DOHH2 (cell line): Measurements from ENCODE around the gene YWHAQ.

Source experiments
- H3F3A ChIP-seq: fragments of 200-600 bp; sonication (generic), shearing (Covaris generic); 2 replicates; pipeline ENCODE4 v1.6.0; 2016; ENCODE audit warnings: antibody characterized with exemption, mild to moderate bottlenecking; ENCODE audit not compliant: control insufficient read depth, insufficient read depth
- H3K27ac ChIP-seq: fragments of 200-600 bp; sonication (generic); 2 replicates; pipeline ENCODE4 v1.5.1; 2014; ENCODE audit warnings: low read depth, mild to moderate bottlenecking, low read length, moderate library complexity
- H3K27me3 ChIP-seq: fragments of 200-600 bp; sonication (generic); 2 replicates; pipeline ENCODE4 v1.6.1; 2014; ENCODE audit warnings: mild to moderate bottlenecking, low read length, mixed read lengths; ENCODE audit not compliant: control insufficient read depth
- H3K36me3 ChIP-seq: fragments of 200-600 bp; sonication (generic); 2 replicates; pipeline ENCODE4 v1.6.1; 2014; ENCODE audit warnings: mild to moderate bottlenecking, low read length, moderate library complexity, mixed read lengths; ENCODE audit not compliant: control insufficient read depth
- H3K4me1 ChIP-seq: fragments of 200-600 bp; sonication (generic); 2 replicates; pipeline ENCODE4 v1.6.1; 2014; ENCODE audit warnings: mild to moderate bottlenecking, low read length, mixed read lengths; ENCODE audit not compliant: control insufficient read depth
- H3K4me2 ChIP-seq: fragments of 200-600 bp; sonication (generic); 2 replicates; pipeline ENCODE4 v1.6.0; 2014; ENCODE audit warnings: mild to moderate bottlenecking, low read length, moderate library complexity
- H3K4me3 ChIP-seq: fragments of 200-600 bp; sonication (generic); 2 replicates; pipeline ENCODE4 v1.5.1; 2014; ENCODE audit warnings: mild to moderate bottlenecking, low read length, mixed read lengths
- H3K79me2 ChIP-seq: fragments of 200-600 bp; sonication (generic); 2 replicates; pipeline ENCODE4 v1.6.1; 2014; ENCODE audit warnings: mild to moderate bottlenecking, low read length, mixed read lengths; ENCODE audit not compliant: control insufficient read depth
- H3K9me2 ChIP-seq: fragments of 200-600 bp; sonication (generic); replicated peaks from 2 replicates; pipeline ENCODE4 v1.6.1; 2014; ENCODE audit warnings: mild to moderate bottlenecking, low read length, mixed read lengths; ENCODE audit not compliant: control insufficient read depth
- H3K9me3 ChIP-seq: fragments of 200-600 bp; sonication (generic); 2 replicates; pipeline ENCODE4 v1.6.1; 2014; ENCODE audit warnings: antibody characterized with exemption, low read length, mixed read lengths; ENCODE audit not compliant: control insufficient read depth, insufficient read depth
- H4K20me1 ChIP-seq: fragments of 200-600 bp; sonication (generic); 2 replicates; pipeline ENCODE4 v1.6.0; 2014; ENCODE audit warnings: low read depth, mild to moderate bottlenecking, antibody characterized with exemption, low read length, moderate library complexity; ENCODE audit not compliant: control insufficient read depth, insufficient read depth
- EZH2phosphoT487 ChIP-seq: fragments of 200-600 bp; sonication (generic); IDR thresholded peaks from 2 replicates; pipeline ENCODE4 v1.6.1; 2017; ENCODE audit warnings: borderline replicate concordance, mild to moderate bottlenecking, antibody characterized with exemption, low read length, moderate library complexity, mixed read lengths
- TF ChIP-seq, protein P1 (sequence below): fragments of 200-600 bp; sonication (generic); IDR thresholded peaks from one replicate; pipeline ENCODE4 v1.5.1; 2014; ENCODE audit warnings: antibody characterized with exemption, mild to moderate bottlenecking, low read depth, low read length; ENCODE audit not compliant: poor library complexity, severe bottlenecking

Gene YWHAQ

DNA sequence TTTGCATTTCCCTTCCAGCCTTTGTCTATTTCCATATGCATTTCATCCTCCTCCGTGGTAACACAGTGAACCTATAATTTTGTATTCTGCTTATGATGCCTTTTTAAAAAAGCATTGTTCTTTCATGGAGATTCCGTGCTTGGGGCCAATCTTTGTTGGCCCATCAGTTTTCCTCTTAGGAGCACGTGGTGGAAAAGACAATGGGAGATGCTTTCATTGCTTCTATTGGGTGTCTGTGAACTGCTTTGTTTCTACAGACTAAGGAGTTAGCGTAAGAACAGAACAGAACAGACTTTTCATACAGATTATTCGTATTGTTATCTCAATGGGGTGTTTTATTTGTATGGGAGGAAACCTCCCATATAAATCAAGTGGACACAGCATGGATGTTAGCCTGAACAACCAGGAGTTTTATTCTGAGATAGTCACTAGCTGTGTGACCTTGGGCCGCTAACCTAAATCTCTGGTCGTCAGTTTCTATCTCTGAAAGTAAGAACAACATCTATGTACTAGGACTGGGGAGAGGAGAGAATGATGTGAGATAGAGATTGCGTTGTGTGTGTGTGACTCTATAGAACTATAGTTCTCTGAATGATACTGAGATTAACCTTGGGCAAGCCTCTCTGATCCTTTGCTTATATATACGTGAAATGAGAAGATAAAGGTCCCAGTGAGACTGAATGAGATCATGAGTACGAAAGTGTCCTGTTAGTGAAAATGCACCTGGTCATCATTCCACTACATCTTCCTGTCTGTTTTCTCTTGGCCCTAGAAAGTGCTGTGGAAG lies 22.9 kb upstream of the YWHAQ start:
- Histone ChIP-seq H3K27me3 (peaks cover 70% of the 10 kb centered on the region), H3K9me2 (no peaks in the 10 kb centered on the region), H3K4me1 (peaks cover 4% of the 10 kb centered on the region), H3K4me2 (no peak overlapping the region), H3K9me3 (no peaks in the 10 kb centered on the region; the same call in 1 of the 2 replicates), H3K36me3 (no peaks in the 10 kb centered on the region), H4K20me1 (no peaks in the 10 kb centered on the region), H3K4me3 (no peak overlapping the region), H3K79me2 (no peaks in the 10 kb centered on the region), H3F3A (no peaks in the 10 kb centered on the region), H3K27ac (no peak overlapping the region)
- TF ChIP-seq EZH2phosphoT487 = no peak
- TF ChIP-seq, protein P1, sequence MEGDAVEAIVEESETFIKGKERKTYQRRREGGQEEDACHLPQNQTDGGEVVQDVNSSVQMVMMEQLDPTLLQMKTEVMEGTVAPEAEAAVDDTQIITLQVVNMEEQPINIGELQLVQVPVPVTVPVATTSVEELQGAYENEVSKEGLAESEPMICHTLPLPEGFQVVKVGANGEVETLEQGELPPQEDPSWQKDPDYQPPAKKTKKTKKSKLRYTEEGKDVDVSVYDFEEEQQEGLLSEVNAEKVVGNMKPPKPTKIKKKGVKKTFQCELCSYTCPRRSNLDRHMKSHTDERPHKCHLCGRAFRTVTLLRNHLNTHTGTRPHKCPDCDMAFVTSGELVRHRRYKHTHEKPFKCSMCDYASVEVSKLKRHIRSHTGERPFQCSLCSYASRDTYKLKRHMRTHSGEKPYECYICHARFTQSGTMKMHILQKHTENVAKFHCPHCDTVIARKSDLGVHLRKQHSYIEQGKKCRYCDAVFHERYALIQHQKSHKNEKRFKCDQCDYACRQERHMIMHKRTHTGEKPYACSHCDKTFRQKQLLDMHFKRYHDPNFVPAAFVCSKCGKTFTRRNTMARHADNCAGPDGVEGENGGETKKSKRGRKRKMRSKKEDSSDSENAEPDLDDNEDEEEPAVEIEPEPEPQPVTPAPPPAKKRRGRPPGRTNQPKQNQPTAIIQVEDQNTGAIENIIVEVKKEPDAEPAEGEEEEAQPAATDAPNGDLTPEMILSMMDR = no peak

DNA sequence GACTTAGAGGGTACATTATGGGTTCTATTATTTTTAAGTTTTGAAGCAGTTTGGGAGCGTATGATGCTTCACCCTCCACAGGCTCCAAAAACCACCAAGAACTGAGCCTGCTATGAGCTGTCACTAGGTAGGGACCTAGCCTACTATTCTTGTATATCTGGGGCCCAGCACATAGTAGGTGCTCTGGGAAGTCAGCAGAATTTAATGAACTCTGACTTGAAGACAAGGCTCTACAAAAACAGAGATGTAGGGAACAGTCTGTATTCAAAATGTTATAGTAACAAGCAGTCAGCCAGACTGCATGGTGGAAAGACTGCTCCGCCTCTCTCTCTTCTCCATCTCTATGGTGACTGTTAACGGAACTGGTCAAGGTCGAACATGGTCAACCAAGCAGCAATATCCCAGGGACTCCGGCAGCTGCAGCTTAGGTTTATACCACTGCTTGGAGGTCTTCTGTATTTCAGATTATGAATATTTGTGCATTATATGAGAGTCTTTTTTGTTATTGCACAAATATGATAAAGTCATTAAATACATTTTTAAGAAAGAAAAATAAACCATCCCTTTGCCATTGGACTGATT lies 22.2 kb upstream of the YWHAQ start:
- Histone ChIP-seq H3K9me2 (no peaks in the 10 kb centered on the region), H3K27me3 (peaks cover 74% of the 10 kb centered on the region), H3F3A (no peaks in the 10 kb centered on the region), H3K27ac (no peak overlapping the region), H3K4me2 (no peak overlapping the region), H3K9me3 (no peaks in the 10 kb centered on the region; the same call in 1 of the 2 replicates), H3K36me3 (no peaks in the 10 kb centered on the region), H3K4me3 (no peak overlapping the region), H3K4me1 (peaks cover 5% of the 10 kb centered on the region), H4K20me1 (no peaks in the 10 kb centered on the region), H3K79me2 (no peaks in the 10 kb centered on the region)
- no peak for TF ChIP-seq EZH2phosphoT487
- TF ChIP-seq, protein P1 = no peak

GRCh38 chr2:9652267-9652666 lies 21.5 kb upstream of the YWHAQ start:
- Histone ChIP-seq H3K27me3 (peaks cover 75% of the 10 kb centered on the region), H3K9me2 (no peaks in the 10 kb centered on the region), H3K79me2 (no peaks in the 10 kb centered on the region), H3K27ac (no peak overlapping the region), H3K4me2 (no peak overlapping the region), H3K9me3 (no peaks in the 10 kb centered on the region; the same call in 1 of the 2 replicates), H3F3A (no peaks in the 10 kb centered on the region), H4K20me1 (no peaks in the 10 kb centered on the region), H3K36me3 (no peaks in the 10 kb centered on the region), H3K4me1 (peaks cover 5% of the 10 kb centered on the region), H3K4me3 (no peak overlapping the region)
- TF ChIP-seq, protein P1 = no peak
- TF ChIP-seq EZH2phosphoT487 = no peak
